OCI-LY7 (cell line): ENCODE results near the gene SH3BP5L. TPM values are rescaled to one million over a fixed set of nuclear protein-coding genes. Genes with fewer than 3 reads are reported as not detected.

Experiments used
- BruUV-seq: library from RNA; stranded (reverse); fragments of 400-500 nt; replicated peaks from 2 replicates; lab custom pipeline; 2021; lab: Mats Ljungman, UMichigan
- CTCF ChIA-PET: fragments of 300-600 bp; sonication (Branson Sonifier 250); formaldehyde crosslinking; loops from one replicate; lab custom pipeline; 2022; ENCODE audit warnings: antibody characterized with exemption; ENCODE audit not compliant: unreplicated experiment; lab: Charles Lee
- POLR2A ChIA-PET: fragments of 300-600 bp; sonication (Branson Sonifier 250); formaldehyde crosslinking; loops from one replicate; lab custom pipeline; 2022; ENCODE audit warnings: antibody characterized with exemption; lab: Charles Lee
- DNase-seq: peaks from one replicate; pipeline ENCODE4 v3.0.0-alpha.2; 2015; ENCODE audit warnings: low spot score
- H2AFZ ChIP-seq: fragments of 200-600 bp; sonication (generic), shearing (Covaris generic); 2 replicates; pipeline ENCODE4 v1.6.1; 2014; ENCODE audit warnings: mild to moderate bottlenecking, antibody characterized with exemption, low read length, moderate library complexity
- H3K27ac ChIP-seq: fragments of 200-600 bp; sonication (generic); 2 replicates; pipeline ENCODE4 v1.5.1; 2014; ENCODE audit warnings: mixed run types, low read depth, mild to moderate bottlenecking, moderate library complexity, low read length, inconsistent platforms; ENCODE audit not compliant: poor library complexity, severe bottlenecking
- H3K36me3 ChIP-seq: fragments of 200-600 bp; sonication (generic); 2 replicates; pipeline ENCODE4 v1.6.1; 2014; ENCODE audit warnings: mild to moderate bottlenecking, antibody characterized with exemption, low read length, moderate library complexity, mixed read lengths; ENCODE audit not compliant: insufficient read depth
- H3K4me1 ChIP-seq: fragments of 200-600 bp; sonication (generic); 2 replicates; pipeline ENCODE4 v1.5.1; 2014; ENCODE audit warnings: mild to moderate bottlenecking, low read length; ENCODE audit not compliant: insufficient read depth, poor library complexity, severe bottlenecking
- H3K4me2 ChIP-seq: fragments of 200-600 bp; sonication (generic); 2 replicates; pipeline ENCODE4 v1.6.1; 2014; ENCODE audit warnings: mild to moderate bottlenecking, low read length
- H3K4me3 ChIP-seq: fragments of 200-600 bp; sonication (generic); 2 replicates; pipeline ENCODE4 v1.5.1; 2014; ENCODE audit warnings: mild to moderate bottlenecking, low read depth, low read length; ENCODE audit not compliant: poor library complexity, severe bottlenecking
- H3K79me2 ChIP-seq: fragments of 200-600 bp; sonication (generic); 2 replicates; pipeline ENCODE4 v1.6.1; 2016; ENCODE audit warnings: low read depth, mild to moderate bottlenecking, low read length, moderate library complexity, mixed read lengths; ENCODE audit not compliant: insufficient read depth
- H3K9me2 ChIP-seq: fragments of 200-600 bp; sonication (generic); 2 replicates; pipeline ENCODE4 v1.6.1; 2016; ENCODE audit warnings: mild to moderate bottlenecking, low read length, mixed read lengths; ENCODE audit not compliant: insufficient read depth
- H3K9me3 ChIP-seq: fragments of 200-600 bp; sonication (generic); 2 replicates; pipeline ENCODE4 v1.6.1; 2014; ENCODE audit warnings: mild to moderate bottlenecking, mixed run types, low read length, mixed read lengths
- H4K20me1 ChIP-seq: fragments of 200-600 bp; sonication (generic); 2 replicates; pipeline ENCODE4 v1.6.1; 2014; ENCODE audit warnings: mild to moderate bottlenecking, antibody characterized with exemption, low read length, moderate library complexity, mixed read lengths; ENCODE audit not compliant: insufficient read depth
- CTCF ChIP-seq: fragments of 200-600 bp; sonication (generic); conservative IDR thresholded peaks from 2 replicates; pipeline ENCODE4 v1.5.1; 2014; ENCODE audit warnings: mild to moderate bottlenecking, antibody characterized with exemption, low read length, moderate library complexity, mixed read lengths
- EZH2phosphoT487 ChIP-seq: fragments of 200-600 bp; sonication (generic); IDR thresholded peaks from 2 replicates; pipeline ENCODE4 v1.6.1; 2018; ENCODE audit warnings: low read depth, borderline replicate concordance, mild to moderate bottlenecking, mixed run types, antibody characterized with exemption, low read length, moderate library complexity, mixed read lengths
- intact Hi-C: fragments of 100-400 bp; cut with micrococcal nuclease; formaldehyde crosslinking; loops from one replicate; pipeline ENCODE4 v1.10.0; 2022; ENCODE audit not compliant: unreplicated experiment
- total RNA-seq, 2 experiments: library from RNA; depleted of rRNA in 1 of 2; stranded (reverse); fragments of >200 nt in 1 of 2; shearing (Covaris generic) in 1 of 2; gene quantifications; 2 replicates each; pipeline ENCODE4 v1.2.3, GENCODE V29; 2014 to 2022

SH3BP5L gene
- total RNA-seq, 2 experiments from 2014 or later: 16.9 to 21.8 TPM

- Histone ChIP-seq H3K36me3 (peaks cover 1% of the 10 kb centered on the region; the same call in 1 of the 2 replicates), H3K9me2 (no peaks in the 10 kb centered on the region), H3K9me3 (no peaks in the 10 kb centered on the region), H3K4me3 (no peak overlapping the region), H3K4me2 (no peak overlapping the region), H3K4me1 (peaks cover 19% of the 10 kb centered on the region), H3K79me2 (peaks cover 10% of the 10 kb centered on the region; the same call in 1 of the 2 replicates), H2AFZ (no peak overlapping the region), H3K27ac (no peak overlapping the region), H4K20me1 (no peaks in the 10 kb centered on the region)
- POLR2A ChIA-PET: interaction anchor here (1.0 to 5.4 kb wide), 4 partner anchors 9 to 85 kb away, joined by 3 to 70 read pairs (median 6); partner anchors contain the start of genes ZNF672 and ZNF692
- no peak for DNase-seq
- TF ChIP-seq EZH2phosphoT487 (no peak), CTCF (no peak)
- CTCF ChIA-PET: interaction anchor here (0.6 kb wide), 2 partner anchors 9 to 30 kb away, joined by 3 read pairs; partner anchors contain the start of gene ZNF692
- intact Hi-C loops: no loop called here
- no TSS peak for BruUV-seq
Measured at GRCh38 chr1:248828845-248829244, 3.1 kb upstream of the SH3BP5L start.

- Histone ChIP-seq H2AFZ (peak overlapping the region; percentile 95), H3K9me3 (no peaks in the 10 kb centered on the region), H3K4me2 (peak overlapping the region; percentile 82), H3K36me3 (peaks cover 26% of the 10 kb centered on the region), H3K4me3 (peak overlapping the region; percentile 73), H3K27ac (peak overlapping the region; percentile 78), H3K4me1 (peaks cover 40% of the 10 kb centered on the region), H3K79me2 (peaks cover 10% of the 10 kb centered on the region; the same call in 1 of the 2 replicates), H4K20me1 (no peaks in the 10 kb centered on the region), H3K9me2 (no peaks in the 10 kb centered on the region)
- ChIA-PET POLR2A (interaction anchor here (0.5 to 5.4 kb wide), 10 partner anchors 9 to 88 kb away, joined by 3 to 70 read pairs (median 5); partner anchors contain the start of genes ZNF672 and ZNF692), CTCF (interaction anchor here (0.6 to 1.1 kb wide), 2 partner anchors 16 to 33 kb away, joined by 4 to 11 read pairs; partner anchors contain the start of gene ZNF692)
- intact Hi-C loops: no loop called here
- TF ChIP-seq CTCF (no peak), EZH2phosphoT487 (no peak)
- DNase-seq: no peak
- BruUV-seq: no TSS peak
Measured at GRCh38 chr1:248825573-248825908, 174 bp downstream of the SH3BP5L start.

- Histone ChIP-seq H3K9me3 (no peaks in the 10 kb centered on the region), H3K36me3 (peaks cover 30% of the 10 kb centered on the region), H3K4me2 (peak overlapping the region; percentile 82), H3K9me2 (no peaks in the 10 kb centered on the region), H3K4me3 (peak overlapping the region; percentile 73), H3K79me2 (peaks cover 10% of the 10 kb centered on the region; the same call in 1 of the 2 replicates), H2AFZ (peak overlapping the region; percentile 95), H3K4me1 (peaks cover 40% of the 10 kb centered on the region), H4K20me1 (no peaks in the 10 kb centered on the region), H3K27ac (peak overlapping the region; percentile 78)
- intact Hi-C loops: no loop called here
- TF ChIP-seq CTCF: no peak
- no peak for TF ChIP-seq EZH2phosphoT487
- no peak for DNase-seq
- POLR2A ChIA-PET: interaction anchor here (0.5 to 5.4 kb wide), 8 partner anchors 9 to 88 kb away, joined by 3 to 70 read pairs (median 5); partner anchors contain the start of genes ZNF672 and ZNF692
- CTCF ChIA-PET: interaction anchor here (0.6 kb wide), 1 partner anchor 16 kb away, joined by 11 read pairs; no protein-coding TSS in a partner anchor
- BruUV-seq: no TSS peak
Measured at GRCh38 chr1:248825136-248825535, 579 bp downstream of the SH3BP5L start.
